ENCODE measurements around the gene MTMR12. TPM values are rescaled to one million over a fixed set of nuclear protein-coding genes. Genes with fewer than 3 reads are reported as not detected.

Gene MTMR12
- total and polyA plus RNA-seq, 2 of the 8 experiments (the other 6 are each of a cell fraction or from before 2014, with no cell fraction given) = 19.1 to 59.3 TPM

DNA sequence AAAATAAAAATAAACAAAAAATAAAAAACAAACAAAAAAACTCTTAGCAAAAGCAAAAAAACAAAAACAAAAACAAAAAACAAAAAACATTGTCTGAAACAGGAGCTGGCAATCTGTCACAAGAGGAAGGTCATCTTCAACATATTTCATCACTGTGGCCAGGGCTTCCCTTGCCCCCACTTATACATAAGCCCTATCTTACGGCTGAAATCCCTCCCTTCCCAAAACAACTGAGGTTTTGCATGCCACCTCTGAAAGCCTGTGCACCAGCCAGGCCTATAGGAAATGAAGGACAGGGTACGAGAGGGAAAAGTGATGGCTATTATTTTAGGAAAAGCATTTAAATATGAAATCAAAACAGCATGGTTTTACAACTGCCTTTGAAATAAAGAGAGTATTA is 10.8 kb downstream of the MTMR12 start:
- Histone ChIP-seq H3K79me1 (ENCODE audit: low read depth, low read length) (peaks cover 7% of the 10 kb centered on the region), H3K4me3 (ENCODE audit: extremely low read depth in 1 of 4, insufficient read depth in 2 of 4, low read depth in 3 of 4, low read length in 4 of 4) (no peak overlapping the region)
- CTCF ChIA-PET (ENCODE audit: partially characterized antibody) = interaction anchor here (2.9 kb wide), 1 partner anchor 27 kb away, joined by 16 read pairs; no protein-coding TSS in a partner anchor
- TF ChIP-seq HDAC2 (IDR thresholded peaks at IDR 0.05; ENCODE audit: borderline replicate concordance in 1 of 2, low read depth in 2 of 2, low read length in 2 of 2) = no peak
- TF ChIP-seq YY1 (IDR thresholded peaks at IDR 0.05; ENCODE audit: low read depth, low read length) = no peak
- TF ChIP-seq, protein P1, sequence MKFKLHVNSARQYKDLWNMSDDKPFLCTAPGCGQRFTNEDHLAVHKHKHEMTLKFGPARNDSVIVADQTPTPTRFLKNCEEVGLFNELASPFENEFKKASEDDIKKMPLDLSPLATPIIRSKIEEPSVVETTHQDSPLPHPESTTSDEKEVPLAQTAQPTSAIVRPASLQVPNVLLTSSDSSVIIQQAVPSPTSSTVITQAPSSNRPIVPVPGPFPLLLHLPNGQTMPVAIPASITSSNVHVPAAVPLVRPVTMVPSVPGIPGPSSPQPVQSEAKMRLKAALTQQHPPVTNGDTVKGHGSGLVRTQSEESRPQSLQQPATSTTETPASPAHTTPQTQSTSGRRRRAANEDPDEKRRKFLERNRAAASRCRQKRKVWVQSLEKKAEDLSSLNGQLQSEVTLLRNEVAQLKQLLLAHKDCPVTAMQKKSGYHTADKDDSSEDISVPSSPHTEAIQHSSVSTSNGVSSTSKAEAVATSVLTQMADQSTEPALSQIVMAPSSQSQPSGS (IDR thresholded peaks at IDR 0.05; ENCODE audit: low read length) = no peak
- no peak for TF ChIP-seq ASH2L (IDR thresholded peaks at IDR 0.05; ENCODE audit: low read length)
- TF ChIP-seq CREB1 (IDR thresholded peaks at IDR 0.05) = no peak
- TF ChIP-seq KDM5A (IDR thresholded peaks at IDR 0.05; ENCODE audit: low read length) = no peak
- TF ChIP-seq TCF12 (IDR thresholded peaks at IDR 0.05; ENCODE audit: low read depth, low read length) = no peak
- no peak for TF ChIP-seq SIX5 (IDR thresholded peaks at IDR 0.05; ENCODE audit: low read depth, low read length)
- no peak for TF ChIP-seq TEAD4 (IDR thresholded peaks at IDR 0.05; ENCODE audit: low read depth, low read length)
- no peak for TF ChIP-seq CTBP2 (IDR thresholded peaks at IDR 0.05; ENCODE audit: borderline replicate concordance, insufficient read depth, insufficient read length, low read length)
- no peak for TF ChIP-seq BRCA1 (IDR thresholded peaks at IDR 0.05; ENCODE audit: low read depth, low read length)

More for the DNA sequence above, 10.8 kb downstream of the MTMR12 start:
- H3K23me2 ChIP-seq (ENCODE audit: low read depth, low read length) = no peaks in the 10 kb centered on the region; the same call in 1 of the 2 replicates
- no peak overlapping the region for H3K14ac ChIP-seq (ENCODE audit: insufficient read length)
- 93% methylated on average over 2 of the region's 2 CpGs; no CpG with 5 or more reads in 1 of the 2 experiments for WGBS, 2 experiments (ENCODE audit: extremely low coverage in 1 of 2, insufficient coverage in 1 of 2, insufficient read length in 1 of 2, insufficient replicate concordance in 2 of 2, low coverage in 1 of 2, low lambda C conversion rate in 2 of 2, missing lambda C conversion rate in 1 of 2)
- H3K36me3 ChIP-seq (ENCODE audit: control insufficient read depth in 2 of 4, insufficient read depth in 4 of 4, low read length in 3 of 4) = no peaks in the 10 kb centered on the region
- no peak overlapping the region for H2BK20ac ChIP-seq (ENCODE audit: low read length)
- no peak overlapping the region for H3K23ac ChIP-seq (ENCODE audit: insufficient read length)
- no peak overlapping the region for H4K8ac ChIP-seq (ENCODE audit: extremely low read depth, insufficient read depth, low read length)
- H3K9me3 ChIP-seq (ENCODE audit: insufficient read depth in 2 of 2, low read depth in 1 of 2, low read length in 1 of 2) = no peaks in the 10 kb centered on the region
- H2BK15ac ChIP-seq (ENCODE audit: low read length) = no peak overlapping the region
- peaks cover 6 to 16% (median 13%) of the 10 kb centered on the region in 4 experiments for H3K4me1 ChIP-seq (replicated peaks in 1 of 4; ENCODE audit: control insufficient read depth in 3 of 4, insufficient read depth in 4 of 4, low read length in 3 of 4)
- no peak overlapping the region for H3K4ac ChIP-seq (replicated peaks; ENCODE audit: insufficient read length, low read depth, low read length)
- no peak overlapping the region for H4K91ac ChIP-seq (replicated peaks; ENCODE audit: insufficient read length, low read length)
- POLR2A ChIA-PET (ENCODE audit: partially characterized antibody) = interaction anchor here (0.6 kb wide), 1 partner anchor 185 kb away, joined by 3 read pairs; no protein-coding TSS in a partner anchor
- H2AFZ ChIP-seq (ENCODE audit: low read length) = no peak overlapping the region
- no peak overlapping the region for H2BK120ac ChIP-seq (replicated peaks; ENCODE audit: low read depth, low read length)
- H3K18ac ChIP-seq (ENCODE audit: extremely low read depth, low read length) = no peak overlapping the region
- H2AK5ac ChIP-seq (ENCODE audit: low read depth, low read length) = no peak overlapping the region
- no peak overlapping the region for H3K56ac ChIP-seq (replicated peaks; ENCODE audit: insufficient read length, low read depth, low read length)
- DNase-seq (ENCODE audit: low read depth in 1 of 2, low spot score in 2 of 2) (no peak), FAIRE-seq (no peak)
- H3K79me2 ChIP-seq (ENCODE audit: control insufficient read depth in 1 of 2, insufficient read depth in 2 of 2, low read length in 2 of 2) = peaks cover 35 to 98% of the 10 kb centered on the region in 2 experiments
- H4K20me1 ChIP-seq (replicated peaks in 1 of 2; ENCODE audit: control insufficient read depth in 1 of 2, insufficient read depth in 2 of 2, low read length in 2 of 2) = peaks cover 4 to 30% of the 10 kb centered on the region in 2 experiments
- no peak overlapping the region for H4K5ac ChIP-seq (ENCODE audit: insufficient read length, low read depth, low read length)
- no peak overlapping the region; a peak in 1 of 7 replicates for H3K9ac ChIP-seq (replicated peaks in 1 of 4; ENCODE audit: extremely low read depth in 1 of 4, low read depth in 3 of 4, low read length in 3 of 4)
- H3K27me3 ChIP-seq (replicated peaks in 1 of 4; ENCODE audit: control insufficient read depth in 3 of 4, extremely low read depth in 1 of 4, insufficient read depth in 3 of 4, low read length in 3 of 4) = no peaks in the 10 kb centered on the region
- H2BK12ac ChIP-seq (ENCODE audit: low read depth, low read length) = no peak overlapping the region
- no peak overlapping the region for H3K4me2 ChIP-seq (ENCODE audit: insufficient read depth in 1 of 2, low read depth in 2 of 2, low read length in 2 of 2)
- no peak overlapping the region for H3K27ac ChIP-seq (ENCODE audit: low read depth, low read length)
- no peak overlapping the region for H2BK5ac ChIP-seq (ENCODE audit: low read depth, low read length)

Data from H1 (cell line).